Activated CD8-positive, alpha-beta T cell treated with anti-CD3 and anti-CD28 coated beads for 36 hours (primary cell): ENCODE data around the gene CEP41. TPM values are rescaled to one million over a fixed set of nuclear protein-coding genes. Genes with fewer than 3 reads are reported as not detected.

Experiments used
- ATAC-seq: fragments of 200-7000 bp; cut with Tn5 transposase; one replicate; pipeline ENCODE4 v1.10.0; 2021; ENCODE audit warnings: mild to moderate bottlenecking, moderate library complexity
- CTCF ChIA-PET: fragments of 350-600 bp; sonication (Branson Sonifier 250); formaldehyde crosslinking; loops from one replicate; lab custom pipeline; 2021; ENCODE audit warnings: antibody characterized with exemption; lab: Charles Lee
- POLR2A ChIA-PET: fragments of 350-600 bp; sonication (Branson Sonifier 250); formaldehyde crosslinking; loops from one replicate; lab custom pipeline; 2021; ENCODE audit warnings: antibody characterized with exemption; lab: Charles Lee
- DNase-seq: peaks from one replicate; pipeline ENCODE4 v3.0.0-alpha.2; 2020
- H3K27ac Mint-ChIP-seq: one replicate; pipeline ENCODE4 v1.8.0; 2021; ENCODE audit warnings: mild to moderate bottlenecking, mixed read lengths
- H3K27me3 Mint-ChIP-seq: one replicate; pipeline ENCODE4 v1.8.0; 2021; ENCODE audit warnings: mixed read lengths
- H3K36me3 Mint-ChIP-seq: one replicate; pipeline ENCODE4 v1.8.0; 2021; ENCODE audit warnings: low read depth, mixed read lengths
- H3K4me1 Mint-ChIP-seq: one replicate; pipeline ENCODE4 v1.8.0; 2021; ENCODE audit warnings: low read depth, mixed read lengths
- H3K4me3 Mint-ChIP-seq: one replicate; pipeline ENCODE4 v1.8.0; 2021; ENCODE audit warnings: mild to moderate bottlenecking, moderate library complexity, mixed read lengths
- H3K9me3 Mint-ChIP-seq: one replicate; pipeline ENCODE4 v1.8.0; 2021; ENCODE audit warnings: mixed read lengths
- CTCF ChIP-seq: fragments of 200-600 bp; IDR thresholded peaks from one replicate; pipeline ENCODE4 v1.8.0; 2022; ENCODE audit warnings: antibody characterized with exemption, mild to moderate bottlenecking
- intact Hi-C: fragments of 100-400 bp; cut with micrococcal nuclease; formaldehyde crosslinking; loops from one replicate; pipeline ENCODE4 v1.10.0; 2022
- total RNA-seq, 2 experiments: library from RNA; stranded (reverse); gene quantifications; one replicate each; pipeline ENCODE4 v1.2.3, GENCODE V29; 2021

The CEP41 gene
- total RNA-seq, 2 experiments from 2014 or later: 28.0 to 28.1 TPM

- TF ChIP-seq CTCF: peak; percentile 20
- H3K27ac Mint-ChIP-seq: peak overlapping the region; percentile 87
- H3K4me3 Mint-ChIP-seq: peak overlapping the region; percentile 50
- no peaks in the 10 kb centered on the region for H3K9me3 Mint-ChIP-seq
- CTCF ChIA-PET: interaction anchor here (0.8 to 1.3 kb wide), 3 partner anchors 17 to 90 kb away, joined by 3 to 6 read pairs (median 3); no protein-coding TSS in a partner anchor
- peaks cover 15% of the 10 kb centered on the region for H3K36me3 Mint-ChIP-seq
- POLR2A ChIA-PET: interaction anchor here (1.0 to 1.1 kb wide), 2 partner anchors 17 to 26 kb away, joined by 3 to 6 read pairs; no protein-coding TSS in a partner anchor
- peak; percentile 98 for ATAC-seq
- peak; percentile 75 for DNase-seq
- intact Hi-C loops: no loop called here
- peaks cover 24% of the 10 kb centered on the region for H3K4me1 Mint-ChIP-seq
- H3K27me3 Mint-ChIP-seq: no peaks in the 10 kb centered on the region
Measured at GRCh38 chr7:130394421-130395195, 46.2 kb downstream of the CEP41 start.

GRCh38 chr7:130393841-130394411, 46.9 kb downstream of the CEP41 start:
- peak overlapping the region; percentile 87 for H3K27ac Mint-ChIP-seq
- intact Hi-C loops: no loop called here

GRCh38 chr7:130393101-130393561, 47.7 kb downstream of the CEP41 start:
- peaks cover 3% of the 10 kb centered on the region for H3K36me3 Mint-ChIP-seq
- TF ChIP-seq CTCF: no peak
- intact Hi-C loops: no loop called here
- H3K4me3 Mint-ChIP-seq: no peak overlapping the region
- H3K4me1 Mint-ChIP-seq: peaks cover 24% of the 10 kb centered on the region
- no peaks in the 10 kb centered on the region for H3K27me3 Mint-ChIP-seq
- DNase-seq (no peak), ATAC-seq (no peak)
- ChIA-PET POLR2A (interaction anchor here (0.5 kb wide), 1 partner anchor 11 kb away, joined by 3 read pairs; no protein-coding TSS in a partner anchor), CTCF (no interaction called here)
- H3K9me3 Mint-ChIP-seq: peaks cover 2% of the 10 kb centered on the region
- peak overlapping the region; percentile 87 for H3K27ac Mint-ChIP-seq

More at GRCh38 chr7:130393841-130394411, 46.9 kb downstream of the CEP41 start:
- peaks cover 24% of the 10 kb centered on the region for H3K4me1 Mint-ChIP-seq
- no peak for TF ChIP-seq CTCF
- POLR2A ChIA-PET: interaction anchor here (1.0 to 1.1 kb wide), 2 partner anchors 18 to 26 kb away, joined by 3 to 6 read pairs; no protein-coding TSS in a partner anchor
- ATAC-seq (peak; percentile 22), DNase-seq (peak; percentile 20)
- no peaks in the 10 kb centered on the region for H3K27me3 Mint-ChIP-seq
- CTCF ChIA-PET: interaction anchor here (1.3 kb wide), 2 partner anchors 18 to 91 kb away, joined by 3 to 6 read pairs; no protein-coding TSS in a partner anchor
- peaks cover 10% of the 10 kb centered on the region for H3K36me3 Mint-ChIP-seq
- H3K9me3 Mint-ChIP-seq: no peaks in the 10 kb centered on the region
- H3K4me3 Mint-ChIP-seq: peak overlapping the region; percentile 50

- TF ChIP-seq CTCF: no peak
- Mint-ChIP-seq H3K27ac (no peak overlapping the region), H3K9me3 (peaks cover 2% of the 10 kb centered on the region), H3K36me3 (no peaks in the 10 kb centered on the region), H3K4me1 (peaks cover 22% of the 10 kb centered on the region), H3K27me3 (no peaks in the 10 kb centered on the region), H3K4me3 (no peak overlapping the region)
- CTCF ChIA-PET: no interaction called here
- DNase-seq (no peak), ATAC-seq (no peak)
- POLR2A ChIA-PET: no interaction called here
- intact Hi-C loops: no loop called here
Measured at GRCh38 chr7:130390486-130390885, 50.3 kb downstream of the CEP41 start.
